ENCODE data around the gene DPRX. TPM values are rescaled to one million over a fixed set of nuclear protein-coding genes. Genes with fewer than 3 reads are reported as not detected.

The DPRX gene
- total RNA-seq, 1 experiment from 2014 or later = not detected

GRCh38 chr19:53649746-53650593, 18.2 kb downstream of the DPRX start:
- H3K9ac ChIP-seq (ENCODE audit: low read length) = no peak overlapping the region
- no peaks in the 10 kb centered on the region for H3K4me1 ChIP-seq (ENCODE audit: insufficient read depth, low read length)
- H3K4me3 ChIP-seq (ENCODE audit: low read length) = no peak overlapping the region
- no peak for ATAC-seq
- H3K9me2 ChIP-seq (replicated peaks; ENCODE audit: low read length) = no peaks in the 10 kb centered on the region
- H3K4me2 ChIP-seq (ENCODE audit: low read length) = no peak overlapping the region
- no TSS peak for BruUV-seq (replicated peaks)
- no peaks in the 10 kb centered on the region for H3K27me3 ChIP-seq (ENCODE audit: low read length)
- H3K9me3 ChIP-seq (ENCODE audit: low read length) = peaks cover 25% of the 10 kb centered on the region
- no peaks in the 10 kb centered on the region for H3K36me3 ChIP-seq (ENCODE audit: low read depth, low read length)
- POLR2A ChIA-PET (ENCODE audit: unreplicated experiment) = no interaction called here
- no peak overlapping the region for H3K27ac ChIP-seq (ENCODE audit: low read length)
- no peaks in the 10 kb centered on the region for H4K20me1 ChIP-seq (ENCODE audit: low read length)
- H3F3A ChIP-seq (ENCODE audit: low read length, unreplicated experiment) = no peaks in the 10 kb centered on the region
- H2AFZ ChIP-seq (ENCODE audit: low read length) = no peak overlapping the region
- H3K79me2 ChIP-seq (ENCODE audit: low read length) = no peaks in the 10 kb centered on the region
- DNase-seq = no peak
- intact Hi-C loops (cut with micrococcal nuclease) = no loop called here
- CTCF ChIA-PET = no interaction called here
- TF ChIP-seq CTCF (conservative IDR thresholded peaks at IDR 0.05; ENCODE audit: low read depth, low read length) (no peak), EZH2 (IDR thresholded peaks at IDR 0.05; ENCODE audit: low read length, unreplicated experiment) (no peak), EZH2phosphoT487 (IDR thresholded peaks at IDR 0.05; ENCODE audit: borderline replicate concordance, low read length) (no peak)

GRCh38 chr19:53652476-53652875, 20.7 kb downstream of the DPRX start:
- no TSS peak for BruUV-seq (replicated peaks)
- H3K4me2 ChIP-seq (ENCODE audit: low read length) = no peak overlapping the region
- CTCF ChIA-PET = no interaction called here
- H3K79me2 ChIP-seq (ENCODE audit: low read length) = no peaks in the 10 kb centered on the region
- no peak overlapping the region for H3K4me3 ChIP-seq (ENCODE audit: low read length)
- ATAC-seq (no peak), DNase-seq (no peak)
- intact Hi-C loops (cut with micrococcal nuclease) = no loop called here
- TF ChIP-seq EZH2phosphoT487 (IDR thresholded peaks at IDR 0.05; ENCODE audit: borderline replicate concordance, low read length) (no peak), CTCF (conservative IDR thresholded peaks at IDR 0.05; ENCODE audit: low read depth, low read length) (no peak)
- peaks cover 41% of the 10 kb centered on the region for H3K9me3 ChIP-seq (ENCODE audit: low read length)
- no peaks in the 10 kb centered on the region for H3F3A ChIP-seq (ENCODE audit: low read length, unreplicated experiment)
- no peaks in the 10 kb centered on the region for H3K27me3 ChIP-seq (ENCODE audit: low read length)
- no peaks in the 10 kb centered on the region for H3K4me1 ChIP-seq (ENCODE audit: insufficient read depth, low read length)
- no peaks in the 10 kb centered on the region for H3K36me3 ChIP-seq (ENCODE audit: low read depth, low read length)
- no peak overlapping the region for H2AFZ ChIP-seq (ENCODE audit: low read length)
- POLR2A ChIA-PET (ENCODE audit: unreplicated experiment) = no interaction called here
- no peaks in the 10 kb centered on the region for H3K9me2 ChIP-seq (replicated peaks; ENCODE audit: low read length)
- H4K20me1 ChIP-seq (ENCODE audit: low read length) = no peaks in the 10 kb centered on the region
- no peak overlapping the region for H3K9ac ChIP-seq (ENCODE audit: low read length)
- H3K27ac ChIP-seq (ENCODE audit: low read length) = no peak overlapping the region

- Histone ChIP-seq H3K27me3 (ENCODE audit: low read length) (no peaks in the 10 kb centered on the region), H3K36me3 (ENCODE audit: low read depth, low read length) (no peaks in the 10 kb centered on the region), H3K9me2 (replicated peaks; ENCODE audit: low read length) (no peaks in the 10 kb centered on the region), H3F3A (ENCODE audit: low read length, unreplicated experiment) (no peaks in the 10 kb centered on the region), H3K9ac (ENCODE audit: low read length) (no peak overlapping the region), H4K20me1 (ENCODE audit: low read length) (no peaks in the 10 kb centered on the region), H3K27ac (ENCODE audit: low read length) (no peak overlapping the region), H3K4me1 (ENCODE audit: insufficient read depth, low read length) (no peaks in the 10 kb centered on the region), H2AFZ (ENCODE audit: low read length) (no peak overlapping the region), H3K4me2 (ENCODE audit: low read length) (no peak overlapping the region), H3K79me2 (ENCODE audit: low read length) (no peaks in the 10 kb centered on the region), H3K9me3 (ENCODE audit: low read length) (peaks cover 45% of the 10 kb centered on the region), H3K4me3 (ENCODE audit: low read length) (no peak overlapping the region)
- BruUV-seq (replicated peaks) = no TSS peak
- intact Hi-C loops (cut with micrococcal nuclease) = no loop called here
- ChIA-PET POLR2A (ENCODE audit: unreplicated experiment) (no interaction called here), CTCF (no interaction called here)
- TF ChIP-seq EZH2phosphoT487 (IDR thresholded peaks at IDR 0.05; ENCODE audit: borderline replicate concordance, low read length) = no peak
- no peak for TF ChIP-seq EZH2 (IDR thresholded peaks at IDR 0.05; ENCODE audit: low read length, unreplicated experiment)
- no peak for TF ChIP-seq CTCF (conservative IDR thresholded peaks at IDR 0.05; ENCODE audit: low read depth, low read length)
- ATAC-seq (no peak), DNase-seq (no peak)
Observed at GRCh38 chr19:53655042-53655665, 23.4 kb downstream of the DPRX start.

All from PC-3 (cell line).